Adrenal gland (tissue), 5 donors: ENCODE measurements around the gene XRCC5.

Source experiments
- CTCF ChIP-seq, 6 experiments: fragments of 450-650 bp in 4 of 6; fragments of 200-600 bp in 2 of 6; sonication (generic) in 1 of 6; IDR thresholded peaks; 1 replicate in 5 of 6; 2 replicates in 1 of 6; pipeline versions ENCODE4 v1.5.1 to v1.8.0; 2016 to 2021; ENCODE audit warnings: antibody characterized with exemption in 6 of 6, mild to moderate bottlenecking in 2 of 6, moderate library complexity in 1 of 6
- POLR2A ChIP-seq, 2 donors: fragments of 450-650 bp; IDR thresholded peaks; one replicate each; pipeline ENCODE4 v1.6.1; 2017; ENCODE audit warnings: antibody characterized with exemption in 2 of 2, mild to moderate bottlenecking in 2 of 2, moderate library complexity in 1 of 2
- donor health status: DM: no; HTN: no; CAD: no.

DNA sequence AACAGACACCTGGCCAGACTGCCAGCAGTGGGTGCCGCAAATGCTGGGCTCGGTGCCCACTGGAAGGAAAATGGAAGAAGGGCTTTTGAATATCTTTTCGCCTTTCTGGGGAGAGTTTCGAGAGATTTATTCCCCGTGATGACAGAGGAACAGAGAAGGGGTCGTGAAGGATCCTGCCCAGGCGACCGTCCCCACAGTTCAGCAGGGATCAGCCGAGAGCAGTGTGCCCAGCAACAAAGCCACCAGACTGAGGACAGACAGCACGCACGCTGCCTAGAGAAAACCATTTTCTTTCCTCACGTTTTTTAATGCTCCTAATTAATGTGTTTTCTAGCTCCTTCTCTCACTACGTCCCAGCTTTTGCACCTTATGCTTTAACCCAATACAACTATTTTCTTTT is 47.7 kb downstream of the XRCC5 start:
- TF ChIP-seq CTCF (IDR thresholded peaks at IDR 0.05) (no peak), POLR2A (IDR thresholded peaks at IDR 0.05) (no peak)
